SIG-M5 (cell line): Measurements from ENCODE around the gene FKBP9.
A peak's percentile ranks its signal among the peaks of the same experiment; 100 is the strongest.
"Not testable (repeated sequence)": the region's sequence is repeated elsewhere in the genome, so short reads cannot be mapped to it uniquely, and the experiment has no call there.

Experiments used
- DNase-seq: peaks from one replicate; lab custom pipeline; 2025; lab: John Stamatoyannopoulos, UW

FKBP9 gene

GRCh38 chr7:33005690-33006089, 48.5 kb downstream of the FKBP9 start:
- DNase-seq: not testable (repeated sequence)

GRCh38 chr7:33009734-33010133, 52.5 kb downstream of the FKBP9 start:
- no peak for DNase-seq

GRCh38 chr7:33012364-33012763, 55.1 kb downstream of the FKBP9 start:
- no peak for DNase-seq

- no peak for DNase-seq
Observed at GRCh38 chr7:33024189-33024757, 67.0 kb downstream of the FKBP9 start.

- DNase-seq: no peak
Observed at GRCh38 chr7:33035776-33036175, 78.5 kb downstream of the FKBP9 start.

- DNase-seq: no peak
Observed at GRCh38 chr7:33038639-33039038, 81.4 kb downstream of the FKBP9 start.

GRCh38 chr7:33039257-33039902, 82.1 kb downstream of the FKBP9 start:
- no peak for DNase-seq

- no peak for DNase-seq
Observed at GRCh38 chr7:33039903-33040292, 82.7 kb downstream of the FKBP9 start.

GRCh38 chr7:33040803-33041516, 83.7 kb downstream of the FKBP9 start:
- no peak for DNase-seq

GRCh38 chr7:33041631-33042428, 84.6 kb downstream of the FKBP9 start:
- no peak for DNase-seq

- DNase-seq: no peak
Observed at GRCh38 chr7:33043501-33044400, 86.5 kb downstream of the FKBP9 start.

GRCh38 chr7:33044401-33044718, 87.1 kb downstream of the FKBP9 start:
- no peak for DNase-seq

GRCh38 chr7:33044986-33045385, 87.7 kb downstream of the FKBP9 start:
- DNase-seq: no peak

GRCh38 chr7:33048257-33048656, 91.0 kb downstream of the FKBP9 start:
- DNase-seq: no peak

GRCh38 chr7:33048704-33049103, 91.5 kb downstream of the FKBP9 start:
- DNase-seq: no peak

- peak; percentile 48 for DNase-seq
Observed at GRCh38 chr7:33050535-33051318, 93.5 kb downstream of the FKBP9 start.

- DNase-seq: no peak
Observed at GRCh38 chr7:33053721-33054120, 96.5 kb downstream of the FKBP9 start.

- no peak for DNase-seq
Observed at GRCh38 chr7:33054261-33054964, 97.2 kb downstream of the FKBP9 start.

GRCh38 chr7:33055158-33055557, 97.9 kb downstream of the FKBP9 start:
- DNase-seq: no peak
